ENCODE data around the gene N4BP2.
"Not testable (repeated sequence)": the region's sequence is repeated elsewhere in the genome, so short reads cannot be mapped to it uniquely, and the experiment has no call there.

N4BP2 gene

GRCh38 chr4:40056716-40057585 lies at the start of gene N4BP2:
N4BP2 (plus strand) TSS chr4:40056850; CDS start chr4:40097341, 40,491 bp downstream.
- DNase-seq (ENCODE audit: low spot score), result peak; percentile 81

GRCh38 chr4:40016007-40016406 lies 40.6 kb upstream of the N4BP2 start:
- DNase-seq (ENCODE audit: low spot score), result no peak

- no peak for DNase-seq (ENCODE audit: low spot score)
Observed at GRCh38 chr4:40020221-40020620, 36.4 kb upstream of the N4BP2 start.

GRCh38 chr4:40021116-40021515 lies 35.5 kb upstream of the N4BP2 start:
- not testable (repeated sequence) for DNase-seq (ENCODE audit: low spot score)

- DNase-seq (ENCODE audit: low spot score), result not testable (repeated sequence)
Observed at GRCh38 chr4:40024049-40024448, 32.6 kb upstream of the N4BP2 start.

GRCh38 chr4:40032785-40033184 lies 23.9 kb upstream of the N4BP2 start:
- DNase-seq (ENCODE audit: low spot score), result no peak

- DNase-seq (ENCODE audit: low spot score), result no peak
Observed at GRCh38 chr4:40033613-40034012, 23.0 kb upstream of the N4BP2 start.

GRCh38 chr4:40038977-40039376 lies 17.7 kb upstream of the N4BP2 start:
- DNase-seq (ENCODE audit: low spot score), result peak; percentile 16

- no peak for DNase-seq (ENCODE audit: low spot score)
Observed at GRCh38 chr4:40040908-40041307, 15.7 kb upstream of the N4BP2 start.

- DNase-seq (ENCODE audit: low spot score), result no peak
Observed at GRCh38 chr4:40043786-40044185, 12.9 kb upstream of the N4BP2 start.

- DNase-seq (ENCODE audit: low spot score), result peak; percentile 42
Observed at GRCh38 chr4:40046311-40046980, 10.2 kb upstream of the N4BP2 start.

- no peak for DNase-seq (ENCODE audit: low spot score)
Observed at GRCh38 chr4:40053161-40053560, 3.5 kb upstream of the N4BP2 start.

GRCh38 chr4:40055511-40055862 lies 1.2 kb upstream of the N4BP2 start:
- no peak for DNase-seq (ENCODE audit: low spot score)

- DNase-seq (ENCODE audit: low spot score), result peak; percentile 79
Observed at GRCh38 chr4:40055863-40056715, 561 bp upstream of the N4BP2 start.

GRCh38 chr4:40057586-40058091 lies 989 bp downstream of the N4BP2 start:
- peak; percentile 97 for DNase-seq (ENCODE audit: low spot score)

GRCh38 chr4:40058121-40058520 lies 1.5 kb downstream of the N4BP2 start:
- DNase-seq (ENCODE audit: low spot score), result peak; percentile 6

GRCh38 chr4:40058854-40059253 lies 2.2 kb downstream of the N4BP2 start:
- no peak for DNase-seq (ENCODE audit: low spot score)

GRCh38 chr4:40059362-40059761 lies 2.7 kb downstream of the N4BP2 start:
- DNase-seq (ENCODE audit: low spot score), result no peak

- no peak for DNase-seq (ENCODE audit: low spot score)
Observed at GRCh38 chr4:40065010-40065409, 8.4 kb downstream of the N4BP2 start.

GRCh38 chr4:40066651-40067050 lies 10.0 kb downstream of the N4BP2 start:
- DNase-seq (ENCODE audit: low spot score), result no peak

GRCh38 chr4:40070387-40070786 lies 13.7 kb downstream of the N4BP2 start:
- no peak for DNase-seq (ENCODE audit: low spot score)

- no peak for DNase-seq (ENCODE audit: low spot score)
Observed at GRCh38 chr4:40086421-40086820, 29.8 kb downstream of the N4BP2 start.

Data from AG08395 (cell line).